Type B pancreatic cell (in vitro differentiated cells): Measurements from ENCODE around the gene MAPRE2. TPM values are rescaled to one million over a fixed set of nuclear protein-coding genes. Genes with fewer than 3 reads are reported as not detected.

ENCODE experiments used
- DNase-seq: peaks from one replicate; pipeline ENCODE4 v3.0.0; 2021; ENCODE audit warnings: mixed read lengths; ENCODE audit not compliant: unreplicated experiment; ENCODE audit errors: extremely low spot score
- H3K27ac Mint-ChIP-seq: 2 replicates; pipeline ENCODE4 v1.8.0; 2021; ENCODE audit warnings: mild to moderate bottlenecking, mixed read lengths
- H3K27me3 Mint-ChIP-seq: 2 replicates; pipeline ENCODE4 v1.8.0; 2021; ENCODE audit warnings: mixed read lengths
- H3K36me3 Mint-ChIP-seq: 2 replicates; pipeline ENCODE4 v1.8.0; 2021; ENCODE audit warnings: mixed read lengths
- H3K4me1 Mint-ChIP-seq: one replicate; pipeline ENCODE4 v1.8.0; 2021; ENCODE audit warnings: mixed read lengths; ENCODE audit not compliant: unreplicated experiment
- H3K4me3 Mint-ChIP-seq: 2 replicates; pipeline ENCODE4 v1.8.0; 2021; ENCODE audit warnings: mild to moderate bottlenecking, mixed read lengths
- H3K9me3 Mint-ChIP-seq: 2 replicates; pipeline ENCODE4 v1.8.0; 2021; ENCODE audit warnings: mixed read lengths
- CTCF ChIP-seq: fragments of 200-600 bp; sonication (generic); conservative IDR thresholded peaks from 2 replicates; pipeline ENCODE4 v1.5.0; 2021; ENCODE audit warnings: antibody characterized with exemption, mild to moderate bottlenecking
- long read RNA-seq: library from polyadenylated mRNA; unstranded; transcript quantifications from one replicate; pipeline ENCODE4 v2.0.0, GENCODE V29; 2020
- total RNA-seq: library from RNA; stranded (reverse); gene quantifications from 2 replicates; pipeline ENCODE4 v1.2.1, GENCODE V29; 2021; ENCODE audit warnings: low replicate concordance

The MAPRE2 gene
- total RNA-seq, result 20.8 and 28.0 TPM in 2 replicates
- long read RNA-seq, full-length matches to known transcripts, result 36 of 54 reads
- long read RNA-seq, partial matches to known transcripts, result 2 of 54 reads
- long read RNA-seq, other reads (novel, unspliced or antisense), result 16 of 54 reads

- Mint-ChIP-seq H3K4me3 (peak within 1 kb of the TSS; percentile 96), H3K4me1 (peaks cover 34% of the 10 kb centered on the region)
- peak; percentile 99 for DNase-seq
Observed at GRCh38 chr18:35040988-35041814, at the start of gene MAPRE2. MAPRE2 (plus strand) TSS chr18:35041413; CDS start chr18:35041540, 127 bp downstream.

GRCh38 chr18:34991561-34991960 is 49.7 kb upstream of the MAPRE2 start:
- H3K4me3 Mint-ChIP-seq, result no peak overlapping the region
- H3K27ac Mint-ChIP-seq, result no peak overlapping the region
- no peaks in the 10 kb centered on the region for H3K9me3 Mint-ChIP-seq
- H3K4me1 Mint-ChIP-seq, result no peaks in the 10 kb centered on the region
- no peak for DNase-seq
- peaks cover 18% of the 10 kb centered on the region for H3K27me3 Mint-ChIP-seq
- TF ChIP-seq CTCF, result no peak
- no peaks in the 10 kb centered on the region for H3K36me3 Mint-ChIP-seq

More at GRCh38 chr18:35040988-35041814, at the start of gene MAPRE2:
- Mint-ChIP-seq H3K27ac (peak within 1 kb of the TSS; percentile 90), H3K9me3 (no peaks in the 10 kb centered on the region), H3K27me3 (no peaks in the 10 kb centered on the region), H3K36me3 (no peaks in the 10 kb centered on the region)
- TF ChIP-seq CTCF, result peak; percentile 20

GRCh38 chr18:34993289-34993688 is 47.9 kb upstream of the MAPRE2 start:
- Mint-ChIP-seq H3K27me3 (peaks cover 18% of the 10 kb centered on the region), H3K4me3 (no peak overlapping the region), H3K9me3 (no peaks in the 10 kb centered on the region), H3K36me3 (no peaks in the 10 kb centered on the region), H3K4me1 (no peaks in the 10 kb centered on the region), H3K27ac (no peak overlapping the region)
- no peak for DNase-seq
- TF ChIP-seq CTCF, result no peak

- TF ChIP-seq CTCF, result no peak
- Mint-ChIP-seq H3K27me3 (peaks cover 5% of the 10 kb centered on the region), H3K9me3 (no peaks in the 10 kb centered on the region), H3K36me3 (no peaks in the 10 kb centered on the region), H3K4me1 (peaks cover 10% of the 10 kb centered on the region), H3K27ac (no peak overlapping the region), H3K4me3 (no peak overlapping the region)
- no peak for DNase-seq
Observed at GRCh38 chr18:34995746-34996145, 45.5 kb upstream of the MAPRE2 start.

GRCh38 chr18:34998661-34999060 is 42.6 kb upstream of the MAPRE2 start:
- no peak overlapping the region for H3K27ac Mint-ChIP-seq
- H3K4me3 Mint-ChIP-seq, result no peak overlapping the region

More at GRCh38 chr18:34998661-34999060, 42.6 kb upstream of the MAPRE2 start:
- Mint-ChIP-seq H3K36me3 (no peaks in the 10 kb centered on the region), H3K27me3 (peaks cover 6% of the 10 kb centered on the region), H3K4me1 (peaks cover 10% of the 10 kb centered on the region), H3K9me3 (no peaks in the 10 kb centered on the region)
- no peak for DNase-seq
- no peak for TF ChIP-seq CTCF
